HCT116 (cell line): ENCODE measurements around the gene PDLIM5. TPM values are rescaled to one million over a fixed set of nuclear protein-coding genes. Genes with fewer than 3 reads are reported as not detected.

Experiments used
- ATAC-seq: fragments of 200-7000 bp; cut with Tn5 transposase; 2 replicates; pipeline ENCODE4 v1.9.1; 2020; ENCODE audit warnings: mild to moderate bottlenecking, moderate library complexity
- BruUV-seq: library from RNA; stranded (reverse); fragments of 400-500 nt; replicated peaks from 2 replicates; lab custom pipeline; 2021; lab: Mats Ljungman, UMichigan
- CTCF ChIA-PET: fragments of 300-600 bp; sonication (Branson Sonifier 250); formaldehyde crosslinking; loops from one replicate; lab custom pipeline; 2021; ENCODE audit warnings: antibody characterized with exemption; lab: Charles Lee
- POLR2A ChIA-PET: fragments of 300-600, 350-600 bp; sonication (Branson Sonifier 250); formaldehyde crosslinking; loops from one replicate; lab custom pipeline; 2021; ENCODE audit warnings: antibody characterized with exemption; lab: Charles Lee
- RAD21 ChIA-PET, 2 experiments: fragments of 300-600 bp; sonication (Branson Sonifier 250); formaldehyde crosslinking; loops; one replicate each; lab custom pipeline; 2023; ENCODE audit warnings: low total read pairs in 2 of 2; ENCODE audit not compliant: uncharacterized antibody in 2 of 2, unreplicated experiment in 2 of 2, low non-redundant PET in 1 of 2; lab: Charles Lee
- DNase-seq: peaks from one replicate; pipeline ENCODE4 v3.0.0-alpha.2; 2010; ENCODE audit warnings: low read depth, low spot score
- H2AFZ ChIP-seq: fragments of 200-600 bp; shearing (Covaris generic), sonication (generic); 2 replicates; pipeline ENCODE4 v1.6.1; 2017; ENCODE audit warnings: low read depth, mixed run types, mixed read lengths, antibody characterized with exemption, low read length; ENCODE audit not compliant: poor library complexity, severe bottlenecking
- H3K27ac ChIP-seq: 2 replicates; pipeline ENCODE4 v1.5.1; 2012; ENCODE audit warnings: low read depth, low read length
- H3K27me3 ChIP-seq: fragments of 200-600 bp; sonication (generic); 2 replicates; pipeline ENCODE4 v1.6.1; 2016; ENCODE audit warnings: mixed run types, low read length, mixed read lengths; ENCODE audit not compliant: insufficient read depth
- H3K36me3 ChIP-seq, 2 experiments: fragments of 200-500 bp in 1 of 2; fragments of 200-600 bp in 1 of 2; sonication (Bioruptor generic) in 1 of 2; sonication (generic) in 1 of 2; 2 replicates each; pipeline versions ENCODE4 v1.5.1 to v1.6.1; 2014 to 2016; ENCODE audit warnings: low read length in 2 of 2, inconsistent platforms in 1 of 2, mixed read lengths in 1 of 2, mixed run types in 1 of 2; ENCODE audit not compliant: insufficient read depth in 2 of 2, control insufficient read depth in 1 of 2
- H3K4me1 ChIP-seq, 2 experiments: fragments of 200-600 bp in 1 of 2; sonication (generic) in 1 of 2; 2 replicates each; pipeline versions ENCODE4 v1.5.1 to v1.6.1; 2012 to 2017; ENCODE audit warnings: low read length in 2 of 2, inconsistent platforms in 1 of 2, mild to moderate bottlenecking in 1 of 2, mixed read lengths in 1 of 2, mixed run types in 1 of 2, moderate library complexity in 1 of 2; ENCODE audit not compliant: insufficient read depth in 2 of 2, control insufficient read depth in 1 of 2
- H3K4me2 ChIP-seq: fragments of 200-600 bp; sonication (generic); 2 replicates; pipeline ENCODE4 v1.6.1; 2017; ENCODE audit warnings: mixed run types, low read length, mixed read lengths
- H3K4me3 ChIP-seq, 2 experiments: fragments of 200-600 bp in 1 of 2; sonication (generic) in 1 of 2; replicated peaks in 1 of 2; 2 replicates each; pipeline ENCODE4 v1.5.1; 2011 to 2016; ENCODE audit warnings: low read length in 2 of 2, control low read depth in 1 of 2, low read depth in 1 of 2, mild to moderate bottlenecking in 1 of 2, mixed read lengths in 1 of 2, mixed run types in 1 of 2
- H3K79me2 ChIP-seq: fragments of 200-600 bp; sonication (generic); 2 replicates; pipeline ENCODE4 v1.6.1; 2017; ENCODE audit warnings: mild to moderate bottlenecking, mixed run types, low read length, moderate library complexity, mixed read lengths; ENCODE audit not compliant: insufficient read depth
- H3K9ac ChIP-seq: fragments of 200-600 bp; sonication (generic); 2 replicates; pipeline ENCODE4 v1.6.1; 2016; ENCODE audit warnings: low read length, mixed read lengths
- H3K9me2 ChIP-seq: fragments of 200-600 bp; sonication (generic), shearing (Covaris generic); 2 replicates; pipeline ENCODE4 v1.6.1; 2017; ENCODE audit warnings: mixed run types, mild to moderate bottlenecking, moderate library complexity; ENCODE audit not compliant: insufficient read depth
- H3K9me3 ChIP-seq, 2 experiments: fragments of 200-500 bp in 1 of 2; fragments of 200-600 bp in 1 of 2; sonication (Bioruptor generic) in 1 of 2; sonication (generic) in 1 of 2; 2 replicates each; pipeline ENCODE4 v1.6.1; 2014 to 2017; ENCODE audit warnings: low read length in 2 of 2, mixed read lengths in 2 of 2, inconsistent platforms in 1 of 2, low read depth in 1 of 2, mild to moderate bottlenecking in 1 of 2, mixed run types in 1 of 2, moderate library complexity in 1 of 2; ENCODE audit not compliant: control insufficient read depth in 1 of 2, insufficient read depth in 1 of 2
- H4K20me1 ChIP-seq: fragments of 200-600 bp; sonication (generic), shearing (Covaris generic); 2 replicates; pipeline ENCODE4 v1.6.1; 2017; ENCODE audit warnings: mixed run types, mild to moderate bottlenecking, moderate library complexity; ENCODE audit not compliant: insufficient read depth
- CBX3 ChIP-seq: IDR thresholded peaks from 2 replicates; pipeline ENCODE4 v1.6.1; 2012; ENCODE audit warnings: low read depth
- CEBPB ChIP-seq: IDR thresholded peaks from 2 replicates; pipeline ENCODE4 v1.6.1; 2012; ENCODE audit warnings: low read depth
- ELF1 ChIP-seq: IDR thresholded peaks from 2 replicates; pipeline ENCODE4 v1.6.1; 2012; ENCODE audit warnings: low read depth, borderline replicate concordance
- EZH2 ChIP-seq: fragments of 200-600 bp; sonication (generic); IDR thresholded peaks from 2 replicates; pipeline ENCODE4 v1.6.1; 2017; ENCODE audit warnings: antibody characterized with exemption, mixed run types
- EZH2phosphoT487 ChIP-seq: fragments of 200-600 bp; IDR thresholded peaks from 2 replicates; pipeline ENCODE4 v1.6.1; 2018; ENCODE audit warnings: antibody characterized with exemption, borderline replicate concordance
- FOSL1 ChIP-seq: IDR thresholded peaks from 2 replicates; pipeline ENCODE4 v1.6.1; 2012; ENCODE audit warnings: low read depth
- JUND ChIP-seq: IDR thresholded peaks from 2 replicates; pipeline ENCODE4 v1.6.1; 2012
- MAX ChIP-seq: IDR thresholded peaks from 2 replicates; pipeline ENCODE4 v1.6.1; 2012
- POLR2A ChIP-seq: IDR thresholded peaks from 2 replicates; pipeline ENCODE4 v1.7.0; 2011; ENCODE audit warnings: borderline replicate concordance; ENCODE audit not compliant: insufficient read depth, insufficient read length; ENCODE audit errors: extremely low read depth
- POLR2AphosphoS5 ChIP-seq: IDR thresholded peaks from 2 replicates; pipeline ENCODE4 v1.6.1; 2011; ENCODE audit warnings: mild to moderate bottlenecking, low read depth, low read length, moderate library complexity
- RAD21 ChIP-seq: IDR thresholded peaks from 2 replicates; pipeline ENCODE4 v1.6.1; 2012; ENCODE audit warnings: low read depth, mild to moderate bottlenecking
- REST ChIP-seq: IDR thresholded peaks from 2 replicates; pipeline ENCODE4 v1.6.1; 2012; ENCODE audit warnings: low read depth
- SIN3A ChIP-seq: IDR thresholded peaks from 2 replicates; pipeline ENCODE4 v1.6.1; 2012; ENCODE audit warnings: low read depth
- SP1 ChIP-seq: IDR thresholded peaks from 2 replicates; pipeline ENCODE4 v1.6.1; 2012; ENCODE audit warnings: low read depth
- TCF7L2 ChIP-seq: IDR thresholded peaks from 2 replicates; pipeline ENCODE4 v1.7.0; 2011; ENCODE audit warnings: borderline replicate concordance, inconsistent platforms; ENCODE audit not compliant: insufficient read depth, insufficient read length; ENCODE audit errors: extremely low read depth
- ZBTB33 ChIP-seq: IDR thresholded peaks from 2 replicates; pipeline ENCODE4 v1.6.1; 2011; ENCODE audit warnings: mild to moderate bottlenecking, low read length, moderate library complexity; ENCODE audit not compliant: insufficient replicate concordance; ENCODE audit errors: extremely low read depth
- ZNF274 ChIP-seq: fragments of 200-500 bp; sonication (Bioruptor generic); IDR thresholded peaks from 2 replicates; pipeline ENCODE4 v1.6.1; 2014; ENCODE audit warnings: mild to moderate bottlenecking, low read depth, low read length, inconsistent platforms
- intact Hi-C: fragments of 100-400 bp; cut with micrococcal nuclease; formaldehyde crosslinking; loops from 2 replicates; pipeline ENCODE4 v1.10.0; 2022
- total RNA-seq: library from RNA; stranded (reverse); gene quantifications from one replicate; pipeline ENCODE4 v1.2.1, GENCODE V29; 2021; ENCODE audit not compliant: unreplicated experiment
- TF ChIP-seq, protein P1 (sequence below), 3 experiments: fragments of 200-600 bp in 1 of 3; sonication (generic) in 1 of 3; IDR thresholded peaks in 2 of 3; conservative IDR thresholded peaks in 1 of 3; 2 replicates each; pipeline ENCODE4 v1.5.1; 2012 to 2017; ENCODE audit warnings: low read depth in 2 of 3, low read length in 2 of 3, antibody characterized with exemption in 1 of 3, borderline replicate concordance in 1 of 3, control low read depth in 1 of 3, mild to moderate bottlenecking in 1 of 3, mixed read lengths in 1 of 3, mixed run types in 1 of 3, moderate library complexity in 1 of 3; ENCODE audit not compliant: insufficient read depth in 1 of 3

PDLIM5 gene
- total RNA-seq, 1 experiment from 2014 or later: 130 TPM

GRCh38 chr4:94523033-94523580 is 71.4 kb downstream of the PDLIM5 start:
- POLR2A ChIA-PET: no interaction called here

More at GRCh38 chr4:94523033-94523580, 71.4 kb downstream of the PDLIM5 start:
- ATAC-seq (no peak), DNase-seq (no peak)
- Histone ChIP-seq H3K27me3 (no peaks in the 10 kb centered on the region), H3K36me3 (no peaks in the 10 kb centered on the region), H2AFZ (no peak overlapping the region), H3K4me2 (peak overlapping the region; percentile 52; the same call in 1 of the 2 replicates), H3K4me3 (no peak overlapping the region; a peak in 1 of 4 replicates), H3K4me1 (peaks cover 31 to 47% of the 10 kb centered on the region in 2 experiments), H3K9me3 (no peaks in the 10 kb centered on the region), H4K20me1 (no peaks in the 10 kb centered on the region), H3K9ac (no peak overlapping the region), H3K9me2 (0 out of 2 replicates have a peak, but pooled peaks cover 3% of the 10 kb centered on the region), H3K79me2 (peaks cover 13% of the 10 kb centered on the region), H3K27ac (peak overlapping the region; percentile 63; the same call in 1 of the 2 replicates)
- ChIA-PET RAD21 (no interaction called here), CTCF (no interaction called here)
- TF ChIP-seq CBX3 (no peak), ZBTB33 (no peak), POLR2A (no peak), POLR2AphosphoS5 (no peak), CEBPB (no peak), EZH2 (no peak), MAX (no peak), REST (no peak), FOSL1 (no peak), ELF1 (no peak), JUND (no peak), SIN3A (no peak), EZH2phosphoT487 (no peak), RAD21 (no peak), TCF7L2 (no peak), ZNF274 (no peak), SP1 (no peak)
- TF ChIP-seq, protein P1, sequence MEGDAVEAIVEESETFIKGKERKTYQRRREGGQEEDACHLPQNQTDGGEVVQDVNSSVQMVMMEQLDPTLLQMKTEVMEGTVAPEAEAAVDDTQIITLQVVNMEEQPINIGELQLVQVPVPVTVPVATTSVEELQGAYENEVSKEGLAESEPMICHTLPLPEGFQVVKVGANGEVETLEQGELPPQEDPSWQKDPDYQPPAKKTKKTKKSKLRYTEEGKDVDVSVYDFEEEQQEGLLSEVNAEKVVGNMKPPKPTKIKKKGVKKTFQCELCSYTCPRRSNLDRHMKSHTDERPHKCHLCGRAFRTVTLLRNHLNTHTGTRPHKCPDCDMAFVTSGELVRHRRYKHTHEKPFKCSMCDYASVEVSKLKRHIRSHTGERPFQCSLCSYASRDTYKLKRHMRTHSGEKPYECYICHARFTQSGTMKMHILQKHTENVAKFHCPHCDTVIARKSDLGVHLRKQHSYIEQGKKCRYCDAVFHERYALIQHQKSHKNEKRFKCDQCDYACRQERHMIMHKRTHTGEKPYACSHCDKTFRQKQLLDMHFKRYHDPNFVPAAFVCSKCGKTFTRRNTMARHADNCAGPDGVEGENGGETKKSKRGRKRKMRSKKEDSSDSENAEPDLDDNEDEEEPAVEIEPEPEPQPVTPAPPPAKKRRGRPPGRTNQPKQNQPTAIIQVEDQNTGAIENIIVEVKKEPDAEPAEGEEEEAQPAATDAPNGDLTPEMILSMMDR (IDR thresholded peaks at IDR 0.05 in 2 of 3, conservative IDR thresholded peaks at IDR 0.05 in 1 of 3; ENCODE audit: borderline replicate concordance in 1 of 3, insufficient read depth in 1 of 3, low read depth in 2 of 3, low read length in 2 of 3): no peak
- intact Hi-C loops: no loop called here
- BruUV-seq: no TSS peak
